ENCODE measurements around the gene SEPTIN12.

The SEPTIN12 gene

GRCh38 chr16:4769306-4769638 is 18.9 kb downstream of the SEPTIN12 start:
- TF ChIP-seq TCF12 (IDR thresholded peaks at IDR 0.05; ENCODE audit: low read depth), result 0 out of 2 replicates have a peak, but pooled peaks have one; percentile 2
- TF ChIP-seq RAD21 (IDR thresholded peaks at IDR 0.05; ENCODE audit: low read depth), result no peak
- no peak for TF ChIP-seq EGR1 (IDR thresholded peaks at IDR 0.05)
- no peak for TF ChIP-seq NFIC (IDR thresholded peaks at IDR 0.05)

- TF ChIP-seq FOXM1 (IDR thresholded peaks at IDR 0.05; ENCODE audit: borderline replicate concordance, low read depth), result no peak
- TF ChIP-seq ZBTB7A (IDR thresholded peaks at IDR 0.05; ENCODE audit: low read depth), result peak; percentile 76
- TF ChIP-seq EGR1 (IDR thresholded peaks at IDR 0.05), result no peak
- no peak for TF ChIP-seq RAD21 (IDR thresholded peaks at IDR 0.05; ENCODE audit: low read depth)
- no peak for TF ChIP-seq CREB1 (IDR thresholded peaks at IDR 0.05; ENCODE audit: low read depth)
- TF ChIP-seq TAF1 (IDR thresholded peaks at IDR 0.05; ENCODE audit: low read depth), result no peak
- no peak for TF ChIP-seq CEBPB (IDR thresholded peaks at IDR 0.05)
- TF ChIP-seq TEAD4 (IDR thresholded peaks at IDR 0.05), result peak; percentile 22; the same call in 1 of the 2 replicates
- TF ChIP-seq, protein P1, sequence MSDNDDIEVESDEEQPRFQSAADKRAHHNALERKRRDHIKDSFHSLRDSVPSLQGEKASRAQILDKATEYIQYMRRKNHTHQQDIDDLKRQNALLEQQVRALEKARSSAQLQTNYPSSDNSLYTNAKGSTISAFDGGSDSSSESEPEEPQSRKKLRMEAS (IDR thresholded peaks at IDR 0.05), result peak; percentile 52
- no peak for TF ChIP-seq EP300 (IDR thresholded peaks at IDR 0.05; ENCODE audit: borderline replicate concordance)
Measured at GRCh38 chr16:4768549-4769305, 19.4 kb downstream of the SEPTIN12 start.

DNA sequence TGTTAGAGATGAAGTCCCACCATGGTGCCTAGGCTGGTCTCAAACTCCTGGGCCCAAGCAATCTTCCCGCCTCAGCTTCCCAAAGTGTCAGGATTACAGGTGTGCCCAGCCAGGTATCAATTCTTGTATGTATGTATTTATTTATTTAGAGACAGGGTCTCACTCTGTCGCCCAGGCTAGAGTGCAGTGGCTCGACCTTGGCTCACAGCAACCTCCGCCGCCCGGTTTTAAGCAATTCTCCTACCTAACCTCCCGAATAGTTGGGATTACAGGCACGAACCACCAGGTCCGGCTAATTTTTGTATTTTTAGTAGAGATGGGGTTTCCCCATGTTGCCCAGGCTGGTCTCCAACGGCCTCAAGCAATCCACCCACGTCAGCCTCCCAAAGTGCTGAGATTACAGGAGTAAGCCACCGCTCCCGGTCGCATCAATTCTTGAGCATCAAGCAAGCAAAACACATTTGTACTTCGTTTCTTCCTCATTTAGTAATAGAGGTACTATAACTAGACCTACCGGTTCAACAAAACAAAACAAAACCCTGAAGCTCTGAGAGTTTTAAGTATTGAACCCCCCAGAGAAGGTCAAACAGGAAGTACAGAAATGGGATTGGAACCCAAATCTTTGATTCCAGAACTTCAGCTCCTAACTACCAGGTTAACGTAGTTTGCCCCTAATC is 20.1 kb downstream of the SEPTIN12 start:
- TF ChIP-seq CEBPB (IDR thresholded peaks at IDR 0.05) (no peak), RAD21 (IDR thresholded peaks at IDR 0.05; ENCODE audit: low read depth) (no peak), EP300 (IDR thresholded peaks at IDR 0.05; ENCODE audit: borderline replicate concordance) (no peak), REST (IDR thresholded peaks at IDR 0.05; ENCODE audit: low read depth) (no peak), CREB1 (IDR thresholded peaks at IDR 0.05; ENCODE audit: low read depth) (no peak), YY1 (IDR thresholded peaks at IDR 0.05; ENCODE audit: low read depth) (no peak), TCF12 (IDR thresholded peaks at IDR 0.05; ENCODE audit: low read depth) (no peak), TEAD4 (IDR thresholded peaks at IDR 0.05) (no peak), EGR1 (IDR thresholded peaks at IDR 0.05) (no peak), FOXM1 (IDR thresholded peaks at IDR 0.05; ENCODE audit: borderline replicate concordance, low read depth) (no peak), USF1 (IDR thresholded peaks at IDR 0.05) (no peak), ZBTB7A (IDR thresholded peaks at IDR 0.05; ENCODE audit: low read depth) (no peak), TAF1 (IDR thresholded peaks at IDR 0.05; ENCODE audit: low read depth) (no peak), NFIC (IDR thresholded peaks at IDR 0.05) (no peak)
- TF ChIP-seq, protein P1 (IDR thresholded peaks at IDR 0.05), result no peak

DNA sequence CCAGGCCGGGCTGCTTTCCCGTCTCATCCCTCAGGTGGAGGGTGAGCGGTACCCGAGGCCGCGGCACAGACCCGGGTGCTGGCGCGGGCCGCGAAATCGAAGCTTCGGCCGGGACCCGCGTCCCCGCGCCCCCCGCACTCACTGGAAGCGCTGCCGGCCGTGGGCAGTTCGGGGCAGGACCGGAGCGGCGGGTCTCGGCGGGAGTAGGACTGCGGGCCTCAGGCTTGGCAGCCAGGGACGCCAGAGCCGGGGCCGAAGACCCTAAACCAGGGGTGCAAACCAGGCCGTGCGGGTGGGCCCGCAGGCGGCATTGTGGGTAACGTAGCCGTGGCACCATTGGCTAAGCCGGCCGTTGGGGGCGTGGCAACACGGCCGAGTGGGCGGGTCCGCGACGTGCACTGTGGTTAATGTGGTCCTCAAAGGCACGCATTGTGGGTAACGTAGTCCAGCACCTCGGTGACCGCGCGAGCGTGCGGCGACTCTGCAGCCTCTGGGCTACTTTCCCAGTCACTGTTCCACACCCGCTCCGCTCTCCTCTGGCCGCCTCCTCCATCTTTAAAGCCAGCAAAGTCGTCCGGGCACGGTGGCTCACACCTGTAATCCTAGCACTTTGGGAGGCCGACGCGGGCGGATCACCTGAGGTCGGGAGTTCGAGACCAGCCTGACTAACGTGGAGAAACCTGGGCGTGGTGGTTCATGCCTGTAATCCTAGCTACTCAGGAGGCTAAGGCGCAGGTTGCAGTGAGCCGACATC is 21.1 kb downstream of the SEPTIN12 start, which contains the start of gene ZNF500:
Gene ZNF500, minus strand, starts transcription at position 288 of the 754 bp plus-strand sequence. CDS start 1,184 bp downstream, outside the sequence.
- no peak for TF ChIP-seq EP300 (IDR thresholded peaks at IDR 0.05; ENCODE audit: borderline replicate concordance)
- TF ChIP-seq, protein P1 (IDR thresholded peaks at IDR 0.05), result peak; percentile 77
- TF ChIP-seq USF1 (IDR thresholded peaks at IDR 0.05), result no peak
- TF ChIP-seq ZBTB7A (IDR thresholded peaks at IDR 0.05; ENCODE audit: low read depth), result peak; percentile 98
- TF ChIP-seq FOXM1 (IDR thresholded peaks at IDR 0.05; ENCODE audit: borderline replicate concordance, low read depth), result no peak
- TF ChIP-seq REST (IDR thresholded peaks at IDR 0.05; ENCODE audit: low read depth), result no peak
- 0 out of 2 replicates have a peak, but pooled peaks have one; percentile 34 for TF ChIP-seq CREB1 (IDR thresholded peaks at IDR 0.05; ENCODE audit: low read depth)
- TF ChIP-seq TCF12 (IDR thresholded peaks at IDR 0.05; ENCODE audit: low read depth), result peak; percentile 52; the same call in 1 of the 2 replicates
- TF ChIP-seq NFIC (IDR thresholded peaks at IDR 0.05), result no peak; the same call in 1 of the 2 replicates
- peak; percentile 59 for TF ChIP-seq EGR1 (IDR thresholded peaks at IDR 0.05)
- peak; percentile 79; the same call in 1 of the 2 replicates for TF ChIP-seq TAF1 (IDR thresholded peaks at IDR 0.05; ENCODE audit: low read depth)
- no peak for TF ChIP-seq CEBPB (IDR thresholded peaks at IDR 0.05)
- TF ChIP-seq RAD21 (IDR thresholded peaks at IDR 0.05; ENCODE audit: low read depth), result no peak
- TF ChIP-seq YY1 (IDR thresholded peaks at IDR 0.05; ENCODE audit: low read depth), result peak; percentile 60
- TF ChIP-seq TEAD4 (IDR thresholded peaks at IDR 0.05), result no peak
